Transverse colon (tissue), 1 donor: ENCODE data around the gene EXD3.
"Not testable (repeated sequence)": the region's sequence is repeated elsewhere in the genome, so short reads cannot be mapped to it uniquely, and the experiment has no call there.

Source experiments
- EP300 ChIP-seq: sonication (generic); formaldehyde crosslinking; IDR thresholded peaks from one replicate; pipeline ENCODE4 v1.6.1; 2017; ENCODE audit warnings: antibody characterized with exemption, low read depth
- POLR2A ChIP-seq: fragments of 450-650 bp; IDR thresholded peaks from one replicate; pipeline ENCODE4 v1.6.1; 2016; ENCODE audit warnings: antibody characterized with exemption, mild to moderate bottlenecking, moderate library complexity

- TF ChIP-seq EP300, POLR2A: not testable (repeated sequence)
Measured at GRCh38 chr9:137451264-137452005, 28.5 kb upstream of the EXD3 start.
